ENCODE data around the gene FOXK2.

FOXK2 gene

DNA sequence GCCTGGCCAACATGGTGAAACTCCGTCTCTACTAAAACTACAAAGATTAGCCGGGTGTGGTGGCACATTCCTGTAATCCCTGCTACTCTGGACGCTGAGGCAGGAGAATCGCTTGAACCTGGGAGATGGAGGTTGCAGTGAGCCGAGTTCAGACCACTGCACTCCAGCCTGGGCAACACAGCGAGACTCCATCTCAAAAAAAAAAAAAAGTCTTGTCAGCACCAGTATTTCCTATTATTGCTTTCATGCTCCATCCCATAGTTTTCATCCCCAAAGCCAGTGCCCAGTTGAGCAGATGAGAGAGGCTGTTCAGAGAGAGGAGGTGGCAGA is 70.3 kb downstream of the FOXK2 start:
- DNase-seq (ENCODE audit: low read depth, low spot score), result no peak

DNA sequence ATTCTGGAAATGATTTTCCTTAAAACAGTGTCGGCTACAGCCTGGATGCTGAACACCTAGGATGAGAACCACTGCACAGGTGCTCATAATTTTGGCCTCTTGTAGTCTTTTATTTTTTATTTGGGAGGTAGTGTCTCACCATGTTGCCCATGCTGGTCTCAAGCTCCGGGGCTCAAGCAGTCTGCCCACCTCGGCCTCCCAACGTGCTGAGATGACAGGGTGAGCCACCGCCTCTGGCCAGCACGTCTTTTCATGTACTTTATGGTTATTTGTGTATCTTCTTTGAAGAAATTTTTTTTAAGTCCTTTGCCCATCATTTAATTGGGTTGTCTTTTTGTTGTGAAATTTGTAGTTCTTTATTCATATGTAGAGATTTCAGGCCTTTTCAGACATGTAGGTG is 70.7 kb downstream of the FOXK2 start:
- no peak for DNase-seq (ENCODE audit: low read depth, low spot score)

DNA sequence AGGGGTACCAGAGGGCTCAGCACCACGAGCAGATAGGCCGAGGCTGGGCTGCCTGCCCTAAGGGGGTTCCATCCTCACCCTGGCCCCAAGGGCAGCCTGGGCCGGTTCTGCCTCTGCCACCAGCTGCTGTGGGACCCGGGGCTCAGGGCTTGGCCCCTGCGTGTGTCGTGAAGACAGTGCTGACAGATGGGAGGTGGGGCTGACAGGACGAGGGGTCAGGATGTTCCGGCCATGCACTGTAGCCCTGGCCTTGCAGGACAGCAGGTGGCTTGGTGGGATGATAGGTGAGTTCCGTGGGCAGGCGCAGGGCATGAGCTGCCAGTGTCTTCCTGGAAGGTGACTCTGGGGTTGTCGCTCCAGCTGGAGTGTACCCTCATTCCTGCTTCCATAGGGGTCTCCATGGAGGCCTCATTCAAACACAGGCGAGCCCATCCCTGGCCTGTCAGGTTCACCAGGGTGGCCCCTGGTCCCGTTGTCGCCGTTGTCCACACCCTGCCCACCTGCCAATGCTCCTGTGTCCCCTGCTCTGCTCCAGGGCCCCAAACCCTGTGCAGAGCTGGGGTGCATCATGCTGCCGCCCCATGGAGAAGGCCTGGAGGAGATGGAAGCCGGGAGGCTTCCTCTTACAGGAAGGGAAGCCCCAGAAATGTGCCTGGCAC is 71.5 kb downstream of the FOXK2 start:
- DNase-seq (ENCODE audit: low read depth, low spot score), result no peak

DNA sequence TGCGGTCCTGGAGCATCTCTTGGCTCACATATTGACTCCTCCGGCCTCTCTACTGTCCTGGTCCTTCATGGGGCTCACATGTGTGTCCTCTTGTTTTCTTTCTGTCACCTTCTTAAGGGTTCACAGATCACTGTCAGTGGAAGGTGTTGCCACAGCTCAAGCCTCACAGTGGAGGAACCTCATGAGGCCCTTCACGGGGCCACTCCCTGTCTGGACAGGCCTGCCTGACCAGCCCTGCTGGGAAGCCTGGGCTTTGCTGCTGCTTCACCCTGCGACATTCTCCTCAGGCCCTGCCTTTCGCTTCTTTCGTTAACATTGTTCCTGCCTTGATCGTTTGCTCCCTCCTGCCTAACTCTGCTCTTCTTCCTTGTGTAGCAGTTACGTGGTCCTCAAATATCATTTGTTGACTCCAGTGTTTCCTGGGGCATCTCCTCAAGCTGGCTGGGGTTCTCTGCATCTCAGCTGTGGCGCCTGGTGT is 72.8 kb downstream of the FOXK2 start:
- no peak for DNase-seq (ENCODE audit: low read depth, low spot score)

DNA sequence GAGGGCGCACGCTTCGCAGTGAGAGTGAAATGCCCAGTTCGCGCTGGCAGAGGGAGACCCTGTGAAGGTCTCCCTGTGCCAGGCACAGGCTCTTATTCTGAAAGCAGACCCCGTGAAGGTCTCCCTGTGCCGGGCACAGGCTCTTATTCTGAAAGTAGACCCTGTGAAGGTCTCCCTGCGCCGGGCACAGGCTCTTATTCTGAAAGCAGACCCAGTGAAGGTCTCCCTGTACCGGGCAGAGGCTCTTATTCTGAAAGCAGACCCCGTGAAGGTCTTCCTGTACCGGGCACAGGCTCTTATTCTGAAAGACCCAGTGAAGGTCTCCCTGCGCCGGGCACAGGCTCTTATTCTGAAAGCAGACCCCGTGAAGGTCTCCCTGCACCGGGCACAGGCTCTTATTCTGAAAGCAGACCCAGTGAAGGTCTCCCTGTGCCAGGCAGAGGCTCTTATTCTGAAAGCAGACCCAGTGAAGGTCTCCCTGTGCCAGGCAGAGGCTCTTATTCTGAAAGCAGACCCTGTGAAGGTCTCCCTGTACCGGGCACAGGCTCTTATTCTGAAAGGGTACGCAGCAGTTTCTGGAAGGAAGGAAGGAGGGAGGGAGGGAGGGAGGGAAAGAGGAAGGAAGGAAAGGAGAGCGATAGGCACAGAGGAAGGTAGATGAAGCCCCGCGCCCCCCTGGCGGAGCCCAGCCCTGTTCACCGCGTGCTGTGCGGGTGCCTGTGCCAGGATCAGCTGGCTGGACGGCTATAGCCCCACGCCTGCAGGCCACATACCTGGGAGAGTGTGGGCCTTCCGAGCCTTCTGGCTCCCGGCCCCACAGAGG is 73.4 kb downstream of the FOXK2 start:
- DNase-seq (ENCODE audit: low read depth, low spot score), result no peak

DNA sequence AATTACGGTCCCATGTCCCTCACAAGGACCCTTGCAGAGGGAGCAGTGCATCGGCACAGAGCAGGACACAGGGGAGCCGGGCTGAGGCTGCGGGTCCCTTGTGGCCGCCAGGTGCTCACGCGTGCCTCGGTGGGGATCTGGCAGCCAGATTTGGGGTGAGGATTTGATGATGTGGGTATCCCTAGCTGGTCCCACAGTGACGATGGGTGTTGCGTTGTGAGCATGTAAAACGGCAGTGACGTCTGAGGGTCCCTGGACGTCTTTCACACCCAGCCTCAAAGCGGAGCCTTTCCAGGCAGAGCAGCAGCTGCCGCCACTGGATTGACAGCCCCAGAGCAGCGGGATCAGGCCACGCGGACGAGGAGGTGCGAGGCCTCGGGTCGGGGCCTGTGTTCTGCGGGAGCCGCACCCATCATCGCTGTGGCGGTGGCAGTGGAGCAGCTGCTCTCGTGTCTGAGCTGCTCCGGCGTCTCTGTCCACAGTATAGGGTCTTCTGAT is 74.1 kb downstream of the FOXK2 start:
- no peak for DNase-seq (ENCODE audit: low read depth, low spot score)

DNA sequence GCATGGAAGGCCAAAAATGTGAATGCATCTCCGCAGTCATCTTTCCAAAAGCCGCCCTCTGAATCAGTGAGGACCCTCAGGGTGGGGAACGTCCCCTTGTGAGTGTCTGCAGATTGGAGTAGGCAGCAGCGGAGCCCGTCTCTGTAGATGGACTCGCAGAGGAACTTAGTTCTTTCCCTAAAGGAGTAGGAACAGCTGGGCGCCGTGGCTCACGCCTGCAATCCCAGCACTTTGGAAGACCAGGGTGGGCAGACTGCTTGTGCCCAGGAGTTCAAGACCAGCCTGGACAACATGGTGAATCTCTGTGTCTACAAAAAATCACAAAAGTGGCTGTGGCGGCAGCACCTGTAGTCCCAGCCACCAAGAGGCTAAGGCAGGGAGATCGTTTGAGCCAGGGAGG is 75.0 kb downstream of the FOXK2 start:
- no peak for DNase-seq (ENCODE audit: low read depth, low spot score)

DNA sequence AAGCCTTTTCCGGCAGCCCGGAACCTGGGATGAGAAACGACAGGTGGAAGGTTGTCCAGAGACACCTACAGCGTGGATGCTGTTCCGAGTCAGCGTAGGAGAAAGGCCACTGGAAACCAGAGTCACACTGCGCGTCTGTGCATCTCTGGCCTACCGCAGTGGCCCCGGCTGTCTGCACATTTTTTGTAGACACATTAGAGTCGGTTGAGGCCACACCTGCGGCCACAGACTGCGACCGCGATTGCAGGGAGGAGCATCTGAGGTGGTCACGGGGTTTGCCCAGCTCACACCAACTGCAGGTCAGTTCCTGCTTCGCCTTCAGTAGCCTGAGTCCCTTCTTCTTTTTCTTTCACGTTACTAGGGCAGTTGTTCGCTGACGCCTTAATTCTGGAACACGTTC is 76.4 kb downstream of the FOXK2 start:
- no peak for DNase-seq (ENCODE audit: low read depth, low spot score)

DNA sequence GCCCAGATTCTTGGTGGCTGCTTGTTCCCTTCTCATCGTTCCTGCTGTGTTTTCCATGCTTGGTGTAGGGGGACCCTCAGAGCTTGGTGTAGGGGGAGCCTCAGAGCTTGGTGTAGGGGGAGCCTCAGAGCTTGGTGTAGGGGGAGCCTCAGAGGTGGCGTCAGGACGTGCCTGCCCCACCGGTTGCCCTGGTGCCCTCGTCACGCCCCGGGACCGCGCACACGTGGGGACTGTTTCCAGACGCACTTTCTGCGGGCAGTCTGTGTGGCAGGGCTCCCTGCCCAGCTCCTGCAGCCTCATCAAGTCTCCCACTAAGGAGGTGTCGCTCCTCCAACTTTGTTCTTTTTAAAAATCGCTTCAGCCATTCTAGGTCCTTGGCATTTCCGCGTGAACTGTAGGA is 76.8 kb downstream of the FOXK2 start:
- DNase-seq (ENCODE audit: low read depth, low spot score), result no peak

DNA sequence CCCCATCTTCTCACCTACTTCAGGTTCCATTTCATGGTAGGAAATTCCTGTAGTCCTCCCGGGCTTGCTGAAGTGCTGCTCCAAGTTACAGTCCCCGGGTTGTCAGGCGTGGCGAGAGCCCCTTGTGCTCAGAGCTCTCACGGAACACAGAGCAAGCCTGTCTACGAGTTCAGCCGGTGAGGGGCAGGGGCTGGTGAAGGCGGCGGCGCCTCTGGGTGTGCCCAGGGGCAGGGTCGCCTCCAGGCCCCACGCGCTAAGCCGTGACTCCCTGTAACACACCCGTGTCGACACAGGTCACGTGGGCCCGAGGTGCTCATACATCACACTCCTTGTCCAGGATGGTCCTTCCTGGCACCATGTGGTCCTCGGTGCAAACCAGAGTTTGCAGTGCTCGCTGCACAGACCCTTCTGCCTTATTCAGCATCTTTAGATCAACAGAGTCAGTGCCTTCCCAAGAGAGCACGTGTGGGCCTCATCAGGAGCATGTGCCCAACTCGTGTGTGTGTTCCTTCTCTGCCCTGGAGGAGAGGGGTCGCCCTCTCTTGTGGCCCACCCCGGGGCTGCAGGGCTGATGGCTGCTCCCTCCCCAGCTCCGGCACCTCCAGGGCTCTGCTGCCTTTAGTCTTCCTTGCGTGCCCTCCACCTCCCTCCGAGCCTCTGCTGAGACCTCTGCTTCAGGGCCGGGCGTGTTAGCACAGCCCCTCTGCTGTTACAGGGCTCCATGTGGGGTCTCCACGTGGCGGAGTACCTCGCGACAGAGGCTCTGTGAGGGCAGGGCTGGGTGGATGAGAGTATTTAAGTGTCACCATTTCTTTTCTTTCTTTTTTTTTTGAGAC is 77.5 kb downstream of the FOXK2 start:
- no peak for DNase-seq (ENCODE audit: low read depth, low spot score)

DNA sequence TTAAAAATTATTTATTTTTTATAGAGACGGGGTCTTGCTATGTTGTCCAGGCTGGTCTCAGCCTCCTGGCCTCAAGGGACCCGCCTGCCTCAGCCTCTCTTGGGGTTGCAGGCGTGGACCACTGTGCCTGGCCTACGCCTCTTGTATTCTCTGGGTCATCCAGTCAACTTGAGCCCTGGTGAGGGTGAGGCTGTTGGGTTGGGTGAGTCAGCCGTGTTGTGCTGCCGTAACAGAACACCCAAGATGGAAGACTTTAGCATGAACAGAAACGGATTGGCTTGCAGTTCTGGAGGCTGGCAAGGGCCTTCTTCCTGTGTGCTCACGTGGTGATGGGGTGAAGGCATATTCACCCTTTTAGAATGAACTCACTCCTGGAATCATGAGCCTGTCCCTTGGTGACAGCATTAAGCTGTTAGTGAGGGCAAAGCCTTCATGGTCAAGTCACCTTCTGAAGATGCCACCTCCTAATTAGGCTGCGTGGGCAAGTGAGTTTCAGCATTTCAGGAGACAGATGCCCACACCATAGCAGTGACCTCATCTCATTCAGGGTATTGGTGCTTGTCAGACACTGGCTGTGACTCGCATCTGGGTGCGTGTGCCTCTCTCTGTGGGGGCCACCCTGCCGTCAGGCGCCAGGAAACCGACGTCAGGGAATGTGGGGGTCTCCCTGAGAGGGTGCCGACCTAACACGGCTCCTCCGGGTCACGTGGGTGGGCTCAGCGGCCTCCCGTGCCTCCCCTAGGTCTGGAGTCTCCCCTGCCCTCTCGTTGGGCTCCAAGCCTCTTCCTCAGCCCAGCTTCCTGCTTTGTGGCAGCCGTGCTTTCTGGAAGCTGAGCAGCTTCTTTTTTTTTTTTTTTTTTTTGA is 79.0 kb downstream of the FOXK2 start:
- DNase-seq (ENCODE audit: low read depth, low spot score), result no peak

DNA sequence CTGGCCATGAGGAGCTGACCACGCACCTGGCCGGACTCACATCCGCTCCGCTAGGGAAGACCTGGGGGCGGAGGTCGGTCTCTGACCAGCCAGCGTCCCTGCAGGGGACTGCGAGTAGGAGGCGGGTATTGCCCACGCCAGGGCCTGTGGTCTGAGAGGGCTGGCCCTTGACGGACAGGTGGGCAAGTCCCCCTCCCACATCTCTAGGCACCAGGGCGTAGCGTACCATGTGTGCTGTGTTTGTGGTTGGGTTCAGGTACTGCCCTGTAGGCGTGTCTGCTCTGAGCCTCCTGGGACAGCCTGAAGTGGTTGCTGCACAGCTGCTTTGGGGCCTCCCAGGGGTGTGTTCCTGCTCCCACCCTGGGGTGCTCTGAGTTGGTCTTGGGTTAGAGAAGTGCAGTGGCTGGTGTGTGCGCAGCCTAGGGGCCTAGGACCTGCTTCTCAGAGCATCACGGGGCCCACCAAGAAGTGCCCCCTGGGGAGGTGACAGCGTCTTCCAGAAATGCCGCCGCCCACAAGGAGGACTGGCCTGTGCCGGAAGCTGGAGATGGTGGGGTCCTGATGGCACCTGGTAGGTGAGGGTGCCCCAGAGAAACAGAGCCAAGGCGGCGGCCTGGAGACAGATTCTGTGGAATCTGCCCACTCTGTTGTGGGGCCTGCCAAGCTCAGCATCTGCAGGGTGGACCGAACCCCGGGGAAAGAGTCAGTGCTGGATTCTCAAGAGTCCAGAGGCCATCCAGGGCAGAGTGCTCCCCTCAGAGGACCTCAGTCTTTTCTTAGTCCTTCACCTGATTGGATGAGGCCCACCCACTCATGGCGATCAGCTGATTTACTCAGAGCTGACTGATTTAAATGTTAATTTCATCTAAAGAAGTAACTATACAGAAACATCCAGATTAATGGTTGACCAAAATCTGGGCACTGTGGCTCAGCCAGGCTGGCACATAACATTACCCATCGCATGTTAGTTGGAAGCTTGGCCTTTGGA is 80.4 kb downstream of the FOXK2 start:
- DNase-seq (ENCODE audit: low read depth, low spot score), result no peak

DNA sequence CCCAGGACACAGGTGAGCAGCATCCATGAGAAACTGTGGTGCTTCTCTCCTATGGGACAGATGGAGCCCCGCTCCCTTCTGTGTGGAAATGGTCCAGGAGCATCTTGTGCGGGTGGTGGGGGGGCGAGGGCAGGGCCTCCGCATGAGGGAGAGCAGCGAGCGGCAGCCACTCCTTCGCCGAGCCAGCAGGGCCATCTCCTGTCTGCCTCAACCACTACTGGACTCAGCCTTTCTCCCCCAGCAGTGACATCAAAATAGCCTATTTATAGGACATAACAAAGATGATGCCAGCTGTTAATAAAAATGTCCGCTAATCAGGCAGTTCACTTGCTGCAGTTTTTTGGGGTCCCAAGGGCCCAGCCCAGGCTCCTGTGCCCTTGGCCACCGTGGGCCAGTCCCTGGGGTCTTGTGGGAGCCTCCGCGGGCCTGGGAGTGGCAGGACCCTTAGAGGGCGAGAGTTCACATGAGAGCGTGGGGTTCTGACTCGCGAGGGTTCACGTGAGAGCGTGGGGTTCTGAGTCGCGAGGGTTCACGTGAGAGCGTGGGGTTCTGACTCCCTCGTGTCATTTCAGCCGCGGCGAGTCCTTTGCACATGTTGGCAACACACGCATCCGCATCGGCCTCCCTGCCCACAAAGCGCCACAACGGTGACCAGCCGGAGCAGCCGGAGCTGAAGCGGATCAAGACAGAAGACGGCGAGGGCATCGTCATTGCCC is 81.4 kb downstream of the FOXK2 start:
- DNase-seq (ENCODE audit: low read depth, low spot score), result no peak

DNA sequence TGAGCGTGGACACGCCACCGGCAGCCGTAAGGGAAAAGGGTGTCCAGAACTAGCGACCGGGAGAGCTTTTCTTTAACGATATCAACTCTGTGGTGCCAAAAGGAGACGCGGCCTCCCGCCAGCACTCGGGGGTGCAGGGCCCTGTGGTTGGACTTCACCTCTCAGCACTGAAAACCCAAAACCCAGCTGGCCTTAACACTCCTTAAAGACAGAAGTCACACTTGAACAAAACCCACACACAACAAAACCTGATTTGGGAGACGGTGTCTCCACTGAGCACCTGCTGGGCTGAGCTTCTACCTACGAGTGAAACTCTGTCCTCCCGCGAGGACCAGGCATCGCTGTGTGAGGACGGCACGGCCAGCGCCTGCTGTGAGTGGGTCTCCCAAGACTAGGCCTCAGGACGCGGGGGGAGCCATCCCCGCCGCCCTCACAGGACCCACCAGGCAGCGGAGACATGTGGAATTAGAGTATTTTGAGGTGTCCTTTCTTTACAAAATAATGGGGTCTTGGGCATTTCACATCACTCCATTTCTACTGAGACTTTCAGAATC is 82.0 kb downstream of the FOXK2 start:
- DNase-seq (ENCODE audit: low read depth, low spot score), result no peak

DNA sequence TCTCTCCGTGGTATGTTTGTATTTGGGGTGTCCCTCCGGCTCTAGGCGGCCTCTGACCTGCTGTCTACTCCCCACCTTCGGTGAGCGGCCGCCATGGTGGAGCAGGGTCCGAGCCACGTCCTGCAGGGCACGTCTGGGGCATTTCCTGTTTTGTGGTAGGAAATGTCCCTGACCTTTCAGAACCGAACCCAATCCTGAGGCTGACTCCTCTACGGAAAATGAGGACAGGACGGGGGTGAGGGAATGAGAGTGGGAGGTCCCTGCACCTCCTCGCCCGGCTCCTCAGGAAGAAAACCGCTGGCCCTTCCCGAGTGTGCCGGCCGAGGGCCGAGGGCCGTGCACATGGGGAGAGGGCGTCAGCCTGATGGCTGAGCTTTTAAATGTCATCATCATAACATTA is 83.0 kb downstream of the FOXK2 start:
- DNase-seq (ENCODE audit: low read depth, low spot score), result no peak

DNA sequence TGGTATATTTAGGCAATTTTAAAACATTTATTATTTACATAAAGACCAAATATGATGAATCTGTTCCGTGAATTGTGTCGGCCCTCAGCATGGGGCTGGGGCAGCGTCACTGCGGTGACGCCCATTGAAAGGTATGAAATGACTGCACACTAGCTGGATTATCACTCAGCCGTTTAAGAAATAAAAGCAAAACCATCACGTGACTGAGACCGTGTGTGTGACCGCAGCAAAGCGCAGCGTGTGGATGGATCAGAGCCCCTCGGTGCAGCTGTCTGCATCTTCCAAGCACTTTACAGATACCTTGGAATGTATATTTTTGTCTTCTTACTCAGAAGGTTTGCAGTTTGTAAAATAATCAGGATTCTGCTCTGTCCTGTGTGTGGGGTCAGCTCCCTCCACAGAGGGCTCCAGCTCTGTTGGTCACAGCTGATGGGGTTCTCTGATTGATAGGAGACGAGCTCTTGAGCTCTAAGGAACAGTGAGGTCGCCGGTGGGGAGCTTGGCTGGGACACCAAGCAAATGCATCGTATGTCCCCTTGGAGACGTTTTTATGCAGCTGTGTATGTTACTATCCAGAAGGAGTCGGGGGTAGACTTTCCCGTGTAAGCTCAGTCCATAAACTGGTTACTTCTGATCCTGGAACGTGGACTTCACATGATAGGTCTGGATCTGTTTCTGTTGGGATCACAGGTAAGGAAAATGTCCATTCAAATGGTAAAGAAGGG is 83.6 kb downstream of the FOXK2 start:
- DNase-seq (ENCODE audit: low read depth, low spot score), result peak; percentile 59

DNA sequence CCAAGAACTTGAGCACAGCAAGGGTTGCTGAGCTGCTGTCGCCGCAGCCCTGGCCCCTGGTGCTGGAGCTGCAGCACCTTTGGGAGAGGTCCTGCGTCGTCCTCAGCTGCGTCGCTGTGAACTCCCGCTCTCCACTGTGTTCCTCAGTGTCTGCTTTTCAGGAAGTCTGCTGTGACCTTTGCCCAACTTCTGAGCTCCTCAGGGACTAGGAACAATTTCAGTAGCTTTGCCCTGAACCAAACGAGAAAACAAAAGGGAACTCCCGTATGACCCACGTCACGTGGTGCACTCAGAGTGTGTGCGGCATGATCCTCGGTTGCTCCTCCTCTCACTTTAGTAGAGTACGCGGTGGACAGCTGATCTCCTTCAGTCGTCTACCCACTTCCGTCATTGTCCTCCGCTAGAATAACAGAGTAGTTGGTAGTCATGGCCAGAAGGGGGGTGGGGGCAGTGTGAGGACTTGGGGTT is 84.5 kb downstream of the FOXK2 start:
- peak; percentile 50 for DNase-seq (ENCODE audit: low read depth, low spot score)

DNA sequence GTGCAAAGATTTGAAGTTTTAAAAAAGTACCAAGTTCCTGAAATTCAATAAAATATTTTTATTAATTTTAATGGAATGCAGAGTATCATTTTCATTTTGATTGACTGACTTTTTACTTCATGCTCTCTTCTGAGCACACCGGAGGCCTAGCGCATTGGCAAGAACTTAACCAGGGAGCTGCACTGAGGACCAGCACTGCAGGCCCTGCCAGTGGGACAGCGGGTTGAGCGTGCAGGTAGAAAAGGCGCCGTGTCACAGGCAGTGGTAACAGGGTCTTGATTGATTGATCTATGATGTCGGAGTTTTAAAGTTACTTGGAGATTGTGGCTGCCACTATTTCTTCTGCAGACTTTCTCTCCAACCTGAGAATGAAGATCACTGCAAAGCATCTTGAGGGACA is 85.0 kb downstream of the FOXK2 start:
- no peak for DNase-seq (ENCODE audit: low read depth, low spot score)
